Erythroblast (primary cell): ENCODE results near the gene ARHGAP24.

Source experiments
- GATA1 ChIP-seq: IDR thresholded peaks from 2 replicates; pipeline ENCODE4 v1.6.1; 2011; ENCODE audit warnings: low read depth, mild to moderate bottlenecking, control low read depth, low read length, moderate library complexity
- POLR2A ChIP-seq: IDR thresholded peaks from 2 replicates; pipeline ENCODE4 v1.6.1; 2011; ENCODE audit warnings: mild to moderate bottlenecking, low read length

DNA sequence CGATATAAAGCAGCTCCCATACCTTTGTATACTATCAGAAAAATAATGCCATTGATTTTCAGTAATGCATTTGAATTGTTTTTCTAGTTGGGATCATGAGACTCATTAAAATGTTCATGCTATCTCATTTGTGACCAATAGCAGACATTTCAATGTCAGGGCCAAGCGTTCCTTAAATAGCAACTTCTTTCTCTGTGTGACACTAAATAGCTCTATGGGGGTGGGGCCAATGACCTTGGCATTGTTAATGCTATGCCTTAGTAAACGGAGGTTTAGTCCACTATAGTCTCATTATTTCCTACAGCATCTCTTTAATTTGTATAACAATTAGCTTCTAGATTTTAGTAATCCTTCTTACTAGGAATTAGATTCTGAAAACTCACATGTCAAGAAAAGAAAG, 48.6 kb upstream of the ARHGAP24 start:
- TF ChIP-seq GATA1 (no peak), POLR2A (no peak)
